Neural progenitor cell (in vitro differentiated cells): ENCODE results near the gene CD8B.

Experiments
- CTCF ChIP-seq: fragments of 200-600 bp; sonication (generic); IDR thresholded peaks from 2 replicates; pipeline ENCODE4 v1.5.1; 2017; ENCODE audit warnings: antibody characterized with exemption, mild to moderate bottlenecking
- EZH2 ChIP-seq: fragments of 200-600 bp; sonication (generic); IDR thresholded peaks from 2 replicates; pipeline ENCODE4 v1.6.1; 2017; ENCODE audit warnings: antibody characterized with exemption, mild to moderate bottlenecking, moderate library complexity

GRCh38 chr2:86776532-86776931 is 85.2 kb downstream of the CD8B start:
- no peak for TF ChIP-seq CTCF
- no peak for TF ChIP-seq EZH2
